Vein endothelial cell (primary cell): ENCODE data around the gene SLC7A5. TPM values are rescaled to one million over a fixed set of nuclear protein-coding genes. Genes with fewer than 3 reads are reported as not detected.

Experiments used
- small RNA-seq: library from RNA; depleted of rRNA; stranded (forward); fragments of <200 nt; gene quantifications from one replicate; pipeline ENCODE3, GENCODE V24; 2012
- total RNA-seq: library from RNA; depleted of rRNA; stranded (reverse); fragments of >200 nt; gene quantifications from 2 replicates; pipeline ENCODE4 v1.2.3, GENCODE V29; 2012

SLC7A5 gene
- 15.7 and 27.1 TPM in 2 replicates for total RNA-seq

GRCh38 chr16:87869061-87869878 is at the start of gene SLC7A5:
Gene SLC7A5 (minus strand): TSS chr16:87869507. CDS start chr16:87869422, 85 bp downstream.

Small RNAs within 50 kb of the gene (small RNA-seq; reads per million reads assigned to genes)
- gene MIR6775, result not detected

Other genes starting within 250 kb of the SLC7A5 start
- gene KLHDC4, start 103.5 kb downstream of the SLC7A5 start, total RNA-seq, result 28.4 and 32.1 TPM in 2 replicates
- not detected in 2 replicates for gene CA5A, start 67.0 kb upstream of the SLC7A5 start, total RNA-seq
- gene BANP, start 81.9 kb upstream of the SLC7A5 start, total RNA-seq, result 17.0 and 21.0 TPM in 2 replicates